Peyer's patch (tissue), 4 donors: ENCODE measurements around the gene KCNQ1.

Source experiments
- CTCF ChIP-seq, 6 experiments: fragments of 450-650 bp in 4 of 6; fragments of 200-600 bp in 2 of 6; sonication (generic) in 1 of 6; IDR thresholded peaks; one replicate each; pipeline ENCODE4 v1.5.1; 2017 to 2019; ENCODE audit warnings: antibody characterized with exemption in 6 of 6, mild to moderate bottlenecking in 3 of 6, moderate library complexity in 1 of 6
- POLR2A ChIP-seq, 2 donors: fragments of 450-650 bp; IDR thresholded peaks; one replicate each; pipeline ENCODE4 v1.5.1; 2017; ENCODE audit warnings: antibody characterized with exemption in 2 of 2, mild to moderate bottlenecking in 2 of 2, moderate library complexity in 2 of 2

- TF ChIP-seq CTCF (IDR thresholded peaks at IDR 0.05): no peak
- no peak for TF ChIP-seq POLR2A (IDR thresholded peaks at IDR 0.05)
These were observed 229.9 kb downstream of the KCNQ1 start for GRCh38 chr11:2674658-2675131.
